H4 (cell line): ENCODE results near the gene FKBP5. TPM values are rescaled to one million over a fixed set of nuclear protein-coding genes. Genes with fewer than 3 reads are reported as not detected.
"Not testable (repeated sequence)": the region's sequence is repeated elsewhere in the genome, so short reads cannot be mapped to it uniquely, and the experiment has no call there.

Source experiments
- DNase-seq: peaks from one replicate; pipeline ENCODE4 v3.0.0-alpha.2; 2015; ENCODE audit warnings: low spot score
- total RNA-seq: library from RNA; depleted of rRNA; stranded (reverse); fragments of >200 nt; shearing (Covaris generic); gene quantifications from 2 replicates; pipeline ENCODE4 v1.2.3, GENCODE V29; 2014; rRNA removed

Gene FKBP5
- total RNA-seq, 1 experiment from 2014 or later = 3.4 TPM

DNA sequence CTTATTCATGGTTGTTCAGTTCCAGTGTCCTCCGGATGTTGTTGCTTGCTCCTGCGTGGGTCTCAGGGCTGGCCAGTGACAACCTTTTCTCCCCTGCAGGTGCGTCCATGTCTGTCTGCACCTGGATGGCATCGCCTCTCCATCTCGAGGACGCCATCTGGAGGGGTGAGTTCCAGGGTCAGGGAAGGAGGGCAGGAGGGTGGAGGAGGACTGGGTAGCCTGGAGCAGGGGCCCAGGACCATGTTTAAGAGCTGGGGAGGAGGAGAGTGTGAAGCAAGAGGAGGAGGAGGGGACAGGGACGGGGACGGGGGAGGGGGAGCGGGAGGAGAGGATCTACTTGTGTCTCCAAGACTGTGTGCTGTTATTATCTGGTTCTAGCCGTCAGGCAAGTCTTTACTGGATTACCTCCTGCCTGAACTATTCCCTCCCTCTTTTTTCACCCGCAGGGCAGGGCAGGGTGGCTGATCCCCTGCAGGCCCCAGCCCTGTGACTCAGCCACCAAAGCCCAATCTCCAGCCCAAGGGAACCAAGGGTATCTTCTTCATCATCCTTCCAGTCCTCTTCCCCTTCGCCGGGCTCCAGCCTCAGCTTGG lies 143.8 kb downstream of the FKBP5 start:
- no peak for DNase-seq

DNA sequence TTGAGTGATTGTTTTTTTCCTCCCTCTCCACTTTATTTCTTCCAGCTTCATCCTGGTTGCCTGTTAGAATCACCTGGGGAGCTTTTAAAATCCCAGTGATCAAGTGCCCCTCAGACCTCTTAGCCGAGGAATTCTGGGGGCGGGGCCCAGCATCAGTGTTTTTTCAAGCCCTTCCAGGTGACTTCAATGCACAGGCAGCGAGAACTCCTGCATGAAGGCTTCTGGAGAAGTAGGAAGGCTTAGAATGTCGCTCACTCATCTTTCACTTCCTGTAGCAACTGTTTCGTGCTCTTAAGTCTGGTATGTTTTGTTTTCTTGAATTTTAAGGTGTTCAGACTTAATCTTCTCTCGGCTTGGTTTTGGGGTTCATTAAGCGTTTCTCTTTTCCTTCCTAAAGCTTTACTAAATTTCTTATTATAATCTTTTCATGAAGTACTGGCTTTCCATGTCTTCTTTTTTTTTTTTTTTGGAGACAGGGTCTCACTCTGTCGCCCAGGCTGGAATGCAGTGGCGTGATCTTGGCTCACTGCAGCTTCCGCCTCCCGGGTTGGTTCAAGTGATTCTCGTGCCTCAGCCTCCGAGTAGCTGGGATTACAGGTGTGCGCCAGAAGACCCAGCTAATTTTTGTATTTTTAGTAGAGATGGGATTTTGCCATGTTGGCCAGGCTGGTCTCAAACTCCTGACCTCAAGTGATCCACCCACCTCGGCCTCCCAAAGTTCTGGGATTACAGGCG lies 145.1 kb downstream of the FKBP5 start:
- no peak for DNase-seq

DNA sequence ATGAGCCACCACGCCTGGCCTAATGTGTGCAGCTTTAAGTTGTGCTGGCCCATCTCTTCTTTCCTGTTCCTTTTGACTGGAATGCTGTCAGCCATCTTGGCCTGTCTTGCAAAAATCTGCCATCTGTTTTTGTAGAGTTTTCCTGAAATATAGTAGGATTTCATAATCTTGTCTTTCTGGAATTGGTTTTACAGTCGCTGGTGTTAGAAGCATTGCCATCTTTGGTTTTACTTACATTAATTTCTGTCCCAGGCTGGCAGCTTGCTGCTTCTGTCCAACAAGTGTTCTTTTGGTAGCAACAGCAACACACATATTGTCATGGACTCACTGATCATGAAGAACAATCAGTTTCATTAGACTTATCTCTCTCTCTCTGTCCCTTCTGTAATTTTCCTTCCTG lies 146.9 kb downstream of the FKBP5 start:
- DNase-seq = no peak

DNA sequence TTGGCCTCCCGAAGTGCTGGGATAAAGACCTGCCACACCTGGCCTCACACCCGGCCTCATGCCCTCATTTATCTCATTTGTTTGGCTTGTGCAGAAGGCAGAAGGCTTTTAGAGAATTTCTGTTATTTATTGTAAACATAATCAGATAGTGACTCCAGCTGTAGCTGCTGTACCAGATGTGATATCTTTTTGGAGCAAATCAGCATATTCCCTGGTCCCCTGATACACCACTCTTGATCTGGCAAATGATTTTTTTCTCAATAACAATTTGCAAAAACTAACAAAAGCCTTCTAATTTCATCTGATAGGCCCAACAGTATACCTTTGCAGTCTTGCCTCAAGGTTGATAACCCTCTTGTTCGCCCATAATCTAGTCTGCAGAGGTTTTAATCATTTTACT lies 149.5 kb downstream of the FKBP5 start:
- DNase-seq = no peak

DNA sequence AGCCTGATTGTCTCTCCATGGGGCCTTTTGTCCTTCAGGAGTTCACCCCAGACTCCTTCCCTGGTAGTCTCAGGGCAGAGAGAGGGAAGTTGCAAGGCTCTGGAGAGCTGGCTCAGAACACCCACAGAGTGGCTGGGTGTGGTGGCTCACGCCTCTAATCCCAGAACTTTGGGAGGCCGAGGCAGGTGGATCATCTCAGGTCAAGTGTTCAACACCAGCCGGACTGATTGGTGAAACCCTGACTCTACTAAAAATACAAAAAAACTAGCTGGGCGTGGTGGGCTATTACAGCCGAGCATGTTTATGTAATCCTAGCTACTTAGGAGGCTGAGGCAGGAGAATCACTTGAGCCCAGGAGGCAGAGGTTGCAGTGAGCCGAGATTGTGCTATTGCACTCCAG lies 152.9 kb downstream of the FKBP5 start:
- DNase-seq = not testable (repeated sequence)

DNA sequence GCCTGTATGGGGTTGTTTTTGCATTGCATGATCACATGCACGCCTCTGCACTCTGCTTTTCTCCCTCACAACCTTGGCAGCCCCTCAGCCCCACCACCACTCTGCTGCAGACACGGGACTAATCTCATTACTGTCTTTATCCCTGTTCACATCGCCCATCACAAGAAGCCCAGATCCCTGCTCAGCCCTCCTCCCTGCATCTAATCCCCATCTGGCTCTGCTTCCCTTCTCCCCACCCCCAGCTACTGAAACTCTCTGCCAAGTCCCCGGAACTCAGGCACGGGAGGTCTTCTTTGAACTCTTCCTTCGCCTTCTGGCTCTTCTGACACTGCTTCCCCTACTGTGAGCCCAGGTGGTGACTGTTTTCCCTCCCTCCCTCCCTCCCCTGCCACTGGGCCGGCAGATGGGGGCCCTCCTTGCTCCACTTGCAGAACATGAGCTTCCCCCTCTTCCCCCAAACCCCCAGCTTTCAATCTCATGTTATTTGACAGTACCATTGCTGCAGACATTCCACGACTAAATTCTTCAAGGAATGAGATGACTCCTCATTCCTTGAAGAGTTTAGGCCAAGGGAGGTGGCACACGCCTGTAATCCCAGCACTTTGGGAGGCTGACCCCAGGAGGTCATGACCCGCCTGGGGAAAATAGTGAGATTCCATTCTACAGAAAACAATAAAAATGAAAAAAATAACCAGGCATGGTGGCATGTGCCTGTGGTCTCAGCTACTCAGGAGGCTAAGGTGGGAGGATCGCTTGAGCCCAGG lies 154.1 kb downstream of the FKBP5 start:
- no peak for DNase-seq

DNA sequence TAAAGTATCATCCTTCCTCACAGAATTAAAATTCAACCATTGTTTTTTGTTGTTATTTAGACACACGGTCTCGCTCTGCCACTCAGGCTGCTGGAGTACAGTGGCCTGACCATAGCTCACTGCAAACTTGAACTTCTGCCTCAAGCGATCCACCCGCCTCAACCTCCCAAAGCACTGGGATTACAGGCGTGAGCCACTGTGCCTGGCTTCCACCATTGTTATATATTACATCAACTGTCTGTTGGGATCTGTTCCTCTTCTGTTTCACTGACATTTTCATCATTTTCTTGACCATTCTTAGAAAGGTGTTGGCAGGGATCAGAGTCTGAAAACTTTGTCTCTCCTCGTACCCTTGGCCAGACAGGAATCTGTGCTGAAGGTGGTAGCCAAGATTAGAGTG lies 154.7 kb downstream of the FKBP5 start:
- no peak for DNase-seq

DNA sequence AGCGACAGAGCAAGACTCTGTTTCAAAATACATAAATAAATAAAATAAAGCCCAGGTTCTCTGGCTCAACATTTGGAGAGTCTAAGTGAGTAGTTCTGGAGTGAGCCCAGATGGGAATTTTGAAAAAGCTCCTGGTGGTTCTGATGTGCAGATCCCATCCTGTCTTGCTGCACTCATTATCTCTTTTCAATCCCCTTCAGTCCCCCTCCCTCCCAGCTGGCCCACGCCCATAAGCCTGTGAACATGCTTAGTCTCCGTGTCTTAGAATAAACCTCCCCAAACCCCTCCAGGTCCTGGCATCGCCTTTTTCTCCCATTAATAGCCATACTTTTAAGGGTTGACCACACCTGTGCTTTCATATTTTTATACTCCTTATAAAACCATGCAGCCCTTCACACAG lies 156.6 kb downstream of the FKBP5 start:
- DNase-seq = no peak

DNA sequence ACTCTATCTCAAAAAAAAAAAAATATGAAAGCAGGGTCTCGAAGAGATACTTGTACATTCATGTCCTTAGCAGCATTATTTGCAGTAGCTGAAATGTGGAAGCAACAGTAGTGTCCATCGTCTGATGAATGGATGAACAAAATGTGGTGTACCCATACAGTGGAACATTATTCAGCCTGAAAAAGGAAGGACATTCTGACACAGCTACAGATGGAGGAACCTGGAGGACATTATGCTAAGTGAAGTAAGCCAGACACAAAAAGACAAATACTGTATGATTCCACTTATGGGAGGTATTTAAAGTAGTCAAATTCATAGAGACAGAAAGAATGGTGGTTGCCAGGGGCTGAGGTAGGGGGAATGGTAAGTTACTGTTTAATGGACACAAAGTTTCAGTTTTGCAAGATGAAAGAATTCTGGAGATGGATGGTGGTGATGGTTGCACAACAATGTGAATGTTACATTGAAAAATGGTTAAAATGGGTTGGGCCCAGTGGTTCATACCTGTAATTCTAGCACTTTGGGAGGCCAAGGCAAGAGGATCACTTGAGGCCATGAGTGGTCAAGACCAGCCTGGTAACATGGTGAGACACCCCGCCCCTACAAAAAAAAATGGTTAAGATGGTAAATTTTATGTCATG lies 164.2 kb downstream of the FKBP5 start:
- DNase-seq = no peak

Other genes with a start within 250 kb of the FKBP5 start
- 5.9 and 6.6 TPM in 2 replicates for gene FANCE, start 236.6 kb downstream of the FKBP5 start, total RNA-seq
- gene RPL10A, start 220.5 kb downstream of the FKBP5 start, total RNA-seq = 1,521 and 1,556 TPM in 2 replicates
- gene TEAD3, start 191.8 kb downstream of the FKBP5 start, total RNA-seq = 4.1 and 7.1 TPM in 2 replicates
- not detected in 2 replicates for gene TULP1, start 176.0 kb downstream of the FKBP5 start, total RNA-seq
- gene ARMC12, start 48.1 kb upstream of the FKBP5 start, total RNA-seq = 0.33 TPM in 1 of 2 replicates, not detected in the other
- gene CLPSL2, start 87.7 kb upstream of the FKBP5 start, total RNA-seq = 5.7 TPM in 1 of 2 replicates, not detected in the other
- not detected in 2 replicates for gene CLPSL1, start 92.1 kb upstream of the FKBP5 start, total RNA-seq
- gene CLPS, start 108.4 kb upstream of the FKBP5 start, total RNA-seq = not detected in 2 replicates
- not detected in 2 replicates for gene LHFPL5, start 116.4 kb upstream of the FKBP5 start, total RNA-seq
- gene SRPK1, start 232.2 kb upstream of the FKBP5 start, total RNA-seq = 49.2 and 61.0 TPM in 2 replicates